Stimulated activated CD4-positive, alpha-beta T cell treated with anti-CD3 and anti-CD28 coated beads, TNF-alpha, amount 100 ng/mL, for 1 hour (primary cell): Measurements from ENCODE around the gene AMMECR1.
"Not testable (repeated sequence)": the region's sequence is repeated elsewhere in the genome, so short reads cannot be mapped to it uniquely, and the experiment has no call there.

ENCODE experiments used
- DNase-seq, 3 donors: peaks; one replicate each; pipeline ENCODE4 v3.0.0-alpha.2; 2020; ENCODE audit warnings: low read depth in 3 of 3, low spot score in 1 of 3

The AMMECR1 gene

GRCh38 chrX:110173192-110174175 is 144.4 kb downstream of the AMMECR1 start:
- no peak for DNase-seq

- no peak for DNase-seq
Measured at GRCh38 chrX:110172215-110172614, 145.7 kb downstream of the AMMECR1 start.

DNA sequence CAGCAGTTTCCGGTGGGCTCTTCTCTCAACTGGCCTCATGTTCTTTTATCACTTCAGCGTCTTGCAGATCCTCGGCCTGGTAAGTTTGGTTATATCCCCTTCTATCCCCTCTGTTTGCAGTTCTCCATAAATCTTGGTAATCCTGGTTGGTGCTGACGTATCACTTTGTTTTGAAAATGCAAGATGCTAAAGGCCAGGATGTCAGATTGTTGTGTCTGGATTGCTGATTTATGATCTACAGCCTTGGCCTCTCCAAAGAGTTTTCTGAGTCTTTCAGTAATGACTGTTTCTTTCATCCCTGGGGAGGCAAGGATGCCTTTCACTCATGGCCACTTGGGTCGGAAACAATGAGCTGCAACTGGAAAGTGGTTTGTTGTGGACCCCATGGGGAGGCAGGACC is 146.4 kb downstream of the AMMECR1 start:
- DNase-seq, result no peak

DNA sequence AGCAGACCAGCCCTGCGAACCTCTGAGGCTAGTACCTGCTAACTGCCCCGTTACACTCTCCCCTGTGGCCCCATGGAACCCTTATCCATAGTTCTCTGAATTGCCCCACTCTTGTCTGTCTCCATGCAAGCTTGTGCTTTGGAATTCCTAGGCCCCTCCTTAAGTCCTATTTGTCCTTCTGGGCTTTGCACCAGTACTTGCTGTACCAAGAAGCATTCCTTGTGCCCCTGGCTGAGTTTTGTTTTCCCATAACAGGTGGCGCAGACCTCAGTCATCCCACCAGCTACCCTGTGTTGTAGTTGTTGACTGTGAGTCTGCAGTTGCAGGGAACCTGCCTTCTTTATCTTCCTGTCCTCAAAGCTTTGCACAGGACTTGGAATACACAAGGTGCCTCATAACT is 147.9 kb downstream of the AMMECR1 start:
- DNase-seq, result no peak

DNA sequence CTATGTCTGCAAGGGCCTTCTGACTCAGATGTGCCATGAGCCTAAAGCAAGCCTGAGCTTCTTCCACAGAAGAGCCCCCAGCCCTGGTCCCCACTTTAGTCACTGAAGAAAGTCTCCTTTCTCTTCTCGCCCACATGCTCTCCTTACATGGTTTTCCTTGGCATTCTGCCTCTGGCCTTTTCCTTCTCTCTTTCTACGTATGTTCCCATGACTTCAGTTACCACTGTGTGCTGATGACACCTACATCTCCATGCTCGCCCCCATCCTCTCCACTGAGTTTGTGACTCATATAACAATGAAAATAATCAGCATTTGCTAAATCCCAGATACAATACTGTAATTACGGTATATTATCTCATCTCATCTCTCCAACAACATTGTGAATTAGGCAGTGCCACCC is 149.3 kb downstream of the AMMECR1 start:
- no peak for DNase-seq

DNA sequence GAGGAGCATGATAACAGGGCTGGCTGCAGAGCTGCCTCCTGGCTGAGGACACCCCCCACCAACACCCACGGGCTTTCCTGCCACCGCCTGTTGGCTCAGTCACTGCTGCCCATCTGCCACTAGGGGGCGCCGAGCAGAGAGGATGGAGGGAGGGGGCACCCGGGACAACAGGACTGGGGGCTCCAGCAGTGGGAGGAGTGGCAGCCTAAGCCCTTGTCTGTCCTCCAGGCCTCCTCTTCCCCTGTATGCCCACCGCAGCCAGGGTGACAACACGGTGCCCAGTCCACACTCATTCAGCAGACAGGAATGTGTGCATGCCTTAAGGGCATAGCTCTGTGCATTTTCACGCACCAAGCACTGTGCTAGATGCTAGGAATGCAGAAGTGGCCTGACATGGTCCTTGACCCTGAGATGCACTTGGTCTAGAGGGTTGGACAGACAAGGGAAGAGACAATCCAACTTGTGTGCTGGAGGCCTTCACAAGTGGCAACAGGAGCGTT is 149.9 kb downstream of the AMMECR1 start:
- peak; percentile 15 to 31 (median 22) for DNase-seq

DNA sequence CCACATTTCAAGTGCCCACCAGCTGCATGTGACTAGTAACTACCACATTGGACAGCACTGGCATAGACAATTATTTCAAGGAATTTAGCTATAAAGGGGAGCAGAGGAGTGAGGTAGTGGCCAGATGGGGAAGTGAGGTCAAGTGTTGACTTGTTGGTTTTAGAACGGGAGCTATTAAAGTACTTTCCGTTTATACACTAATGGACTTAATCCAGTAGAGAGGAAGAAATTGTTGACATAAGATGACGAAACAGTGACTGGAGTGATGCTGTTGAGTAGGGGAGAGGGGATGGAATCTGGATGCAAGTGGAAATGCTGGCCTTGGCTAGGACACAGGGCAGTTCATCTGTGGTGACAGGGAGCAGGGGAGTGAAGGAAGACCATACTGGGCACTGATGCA is 154.4 kb downstream of the AMMECR1 start:
- no peak for DNase-seq

GRCh38 chrX:110162867-110163266 is 155.0 kb downstream of the AMMECR1 start:
- no peak for DNase-seq

DNA sequence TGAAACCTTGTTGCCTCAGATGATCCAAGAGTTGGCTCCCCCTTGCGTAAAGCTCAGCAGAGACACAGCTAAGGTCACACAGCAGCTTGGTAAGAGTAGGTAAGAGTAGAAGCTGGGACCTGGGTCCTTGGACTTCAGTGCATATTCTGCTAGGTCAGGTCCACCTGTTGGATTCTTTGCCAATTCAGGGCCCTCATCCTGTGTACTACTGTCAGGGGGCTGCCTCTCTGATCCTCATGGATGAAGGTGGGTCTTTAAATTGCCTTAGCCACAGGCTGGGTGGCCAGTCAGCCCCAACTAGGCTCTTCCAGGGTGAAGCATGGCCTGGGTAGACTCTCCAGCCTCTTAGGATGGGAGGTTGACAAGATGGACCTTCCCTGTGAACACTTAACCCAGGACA is 155.8 kb downstream of the AMMECR1 start:
- DNase-seq, result no peak

- DNase-seq, result no peak
Measured at GRCh38 chrX:110161361-110161686, 156.6 kb downstream of the AMMECR1 start.

DNA sequence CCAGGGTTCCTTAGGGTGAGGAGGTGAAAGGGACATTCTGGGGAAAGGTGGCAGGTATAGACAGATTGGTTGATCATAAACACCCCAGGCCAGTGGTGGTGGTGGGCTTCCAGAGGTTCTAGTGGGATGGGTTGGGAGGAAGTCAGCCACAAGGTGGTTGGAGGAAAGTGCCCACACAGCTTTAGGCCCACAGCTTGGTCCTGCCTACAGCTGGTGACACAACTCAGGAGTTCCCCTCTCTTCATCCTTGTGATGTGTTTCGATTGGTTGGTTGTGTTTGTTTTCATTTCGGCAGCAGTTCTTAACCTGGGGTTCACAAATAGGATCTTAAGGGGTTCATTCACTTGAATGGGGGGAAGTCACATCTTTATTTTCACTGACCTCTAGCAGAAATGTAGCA is 158.0 kb downstream of the AMMECR1 start:
- DNase-seq, result no peak

DNA sequence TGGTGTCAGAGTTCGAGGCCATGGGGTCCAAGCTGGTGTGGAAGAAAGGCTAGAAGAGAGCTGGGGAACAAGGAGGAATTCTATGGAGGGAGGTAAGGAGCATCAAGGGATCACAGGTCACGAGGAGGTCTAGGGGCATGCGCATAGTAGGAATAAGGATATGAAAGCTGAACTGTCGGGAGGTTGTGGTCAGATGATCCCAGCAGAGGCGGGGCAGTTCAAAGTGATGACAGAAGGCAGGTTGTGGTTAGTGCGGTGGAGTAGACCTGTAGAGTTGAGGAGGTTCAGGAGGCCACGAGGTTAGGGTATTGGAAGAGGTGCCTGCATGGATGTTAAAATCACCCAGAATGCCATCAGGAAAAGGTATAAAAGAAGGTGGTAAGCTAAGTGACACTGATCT is 158.7 kb downstream of the AMMECR1 start:
- no peak for DNase-seq

GRCh38 chrX:110157444-110157843 is 160.4 kb downstream of the AMMECR1 start:
- DNase-seq, result no peak

DNA sequence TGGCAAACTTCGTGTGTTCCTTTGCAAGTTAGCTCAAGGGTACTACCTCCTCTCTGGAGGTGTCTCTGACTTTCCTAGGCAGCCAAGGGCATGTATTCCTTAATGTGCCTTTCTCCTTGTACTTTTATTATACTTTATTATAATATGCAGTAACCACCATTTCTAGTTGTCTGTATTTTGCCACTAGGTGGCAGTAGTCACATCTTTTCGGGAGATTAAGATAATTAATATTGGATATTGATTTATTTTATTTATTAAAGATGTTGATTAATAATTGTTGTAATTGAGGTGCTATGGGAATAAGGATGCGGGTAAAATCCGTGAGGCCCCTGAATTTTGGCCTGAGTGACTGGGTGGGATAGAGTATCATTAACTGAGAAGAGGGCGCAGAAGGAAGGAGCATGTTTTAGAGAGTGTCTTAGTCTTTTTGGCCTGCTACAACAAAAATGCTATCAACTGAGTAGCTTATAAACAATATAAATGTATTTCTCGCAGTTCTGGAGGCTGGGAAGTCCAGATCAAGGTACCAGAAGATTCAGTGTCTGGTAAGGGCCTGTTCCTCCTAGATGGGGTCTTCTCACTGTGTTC is 161.6 kb downstream of the AMMECR1 start:
- DNase-seq, result no peak

DNA sequence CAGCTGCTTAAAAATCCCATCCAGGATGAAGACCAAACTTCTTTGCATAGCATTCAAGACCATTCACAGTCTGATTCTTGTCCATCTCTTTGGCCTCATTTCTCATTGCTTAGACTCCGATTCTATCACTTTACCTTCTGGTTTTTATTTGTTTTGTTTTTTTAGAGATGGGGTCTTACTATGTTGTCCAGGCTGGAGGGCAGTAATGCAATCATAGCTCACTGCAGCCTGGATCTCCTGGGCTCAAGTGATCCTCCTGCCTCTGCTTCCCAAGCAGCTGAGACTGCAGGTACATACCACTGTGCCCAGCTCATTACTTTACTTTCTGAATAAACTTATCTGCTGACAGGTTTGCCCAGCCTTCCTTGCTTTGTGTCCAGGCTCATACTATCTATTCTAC is 162.1 kb downstream of the AMMECR1 start:
- no peak for DNase-seq

GRCh38 chrX:110154328-110154727 is 163.6 kb downstream of the AMMECR1 start:
- not testable (repeated sequence) for DNase-seq

DNA sequence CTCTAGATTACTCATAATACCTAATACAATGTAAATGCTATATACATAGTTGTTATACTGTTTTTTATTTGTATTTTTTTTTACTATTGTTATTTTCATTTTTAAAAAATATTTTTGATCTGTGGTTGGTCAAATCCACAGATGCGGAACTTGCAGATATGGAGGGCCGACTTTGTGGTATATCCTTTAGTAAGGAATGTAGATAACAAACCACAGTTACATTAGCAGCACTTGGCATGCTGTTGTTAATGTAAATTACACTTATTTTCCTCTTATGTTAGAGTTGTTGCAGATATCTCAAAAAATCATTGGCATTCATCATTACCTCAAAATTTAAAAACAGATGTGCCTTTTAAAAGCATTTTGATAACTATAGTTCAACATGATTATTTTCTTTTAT is 164.0 kb downstream of the AMMECR1 start:
- DNase-seq, result no peak

DNA sequence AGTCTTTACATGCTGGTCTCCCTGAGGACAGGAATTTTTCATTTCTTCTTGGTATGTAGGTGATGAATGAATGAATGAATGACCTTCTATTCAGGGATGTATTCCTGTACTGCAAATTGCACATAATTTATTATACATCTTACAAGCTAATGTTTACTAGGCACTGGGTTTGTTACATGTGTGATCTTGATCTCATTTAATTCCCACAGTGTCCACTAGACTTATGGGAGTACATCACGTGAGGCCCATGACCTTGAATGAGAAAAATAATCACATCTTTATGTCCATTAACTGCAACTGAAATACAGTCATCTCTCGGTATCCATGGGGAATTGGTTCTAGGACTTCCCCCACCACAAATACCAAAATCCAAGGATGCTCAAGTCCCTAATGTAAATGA is 164.6 kb downstream of the AMMECR1 start:
- no peak for DNase-seq

DNA sequence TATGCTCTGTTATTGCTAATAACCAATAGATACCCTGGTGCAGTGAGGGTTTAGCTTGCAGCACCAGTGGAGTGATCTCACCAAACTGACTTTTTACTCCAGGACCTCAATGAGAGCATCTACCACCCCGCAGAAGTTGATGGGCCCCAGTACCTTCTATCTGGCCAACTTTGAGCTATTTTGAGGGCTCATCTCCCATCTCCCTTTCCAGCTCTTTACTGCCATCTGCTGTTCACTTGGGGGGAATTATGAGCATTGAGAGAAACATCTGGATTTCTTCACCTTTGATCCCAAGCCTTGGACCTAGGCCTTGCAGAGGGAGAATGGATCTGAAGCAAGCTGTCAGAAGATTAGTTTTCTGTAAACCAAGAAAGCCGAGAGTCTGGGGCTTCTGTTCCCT is 171.4 kb downstream of the AMMECR1 start:
- no peak for DNase-seq

- peak in 1 of 3 donors; percentile 1 for DNase-seq
Measured at GRCh38 chrX:110145854-110146253, 172.0 kb downstream of the AMMECR1 start.

DNA sequence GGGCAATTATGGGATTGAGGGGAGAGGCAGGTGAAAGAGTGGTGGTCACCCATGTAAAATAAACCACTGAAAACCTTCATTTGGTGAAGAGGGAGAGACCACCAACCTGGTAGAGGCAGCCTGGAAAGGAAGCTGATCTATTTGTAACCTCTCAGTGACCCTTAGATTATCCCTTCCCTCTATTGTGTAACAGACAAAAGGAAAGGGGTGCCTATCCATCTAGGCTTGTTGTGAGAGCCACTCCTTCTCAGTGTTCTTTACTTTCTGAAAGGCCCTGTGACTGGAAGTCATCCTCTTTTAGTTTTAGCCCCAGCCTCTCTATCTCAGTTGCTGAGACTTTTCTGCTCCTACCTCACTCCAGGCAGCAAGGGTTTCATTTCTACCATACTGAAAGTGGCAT is 172.6 kb downstream of the AMMECR1 start:
- DNase-seq, result no peak
